SK-N-SH treated with all-trans-retinoic acid at 6 μM for 48 hours (cell line): ENCODE results near the gene SPAM1.

Experiments used
- ARNTL ChIP-seq: fragments of 450-650 bp; formaldehyde crosslinking; IDR thresholded peaks from 2 replicates; pipeline ENCODE4 v1.5.0; 2020; ENCODE audit warnings: low read depth, mild to moderate bottlenecking, moderate library complexity, borderline replicate concordance
- CSDC2 ChIP-seq: fragments of 250-450 bp; sonication (Bioruptor Pico); IDR thresholded peaks from 2 replicates; pipeline ENCODE4 v1.5.0; 2020; ENCODE audit warnings: mild to moderate bottlenecking, moderate library complexity
- RARB ChIP-seq: fragments of 250-450 bp; sonication (Bioruptor Pico); IDR thresholded peaks from 2 replicates; pipeline ENCODE4 v1.8.0; 2021; ENCODE audit warnings: mild to moderate bottlenecking, moderate library complexity
- SNAI2 ChIP-seq: fragments of 250-450 bp; sonication (Bioruptor Pico); IDR thresholded peaks from 2 replicates; pipeline ENCODE4 v1.5.0; 2020; ENCODE audit warnings: mild to moderate bottlenecking, moderate library complexity
- ZFP3 ChIP-seq: fragments of 250-450 bp; sonication (Bioruptor Pico); IDR thresholded peaks from 2 replicates; pipeline ENCODE4 v1.5.0; 2020; ENCODE audit warnings: mild to moderate bottlenecking, moderate library complexity
- ZFP30 ChIP-seq: fragments of 450-650 bp; formaldehyde crosslinking; IDR thresholded peaks from 2 replicates; pipeline ENCODE4 v1.5.0; 2022; ENCODE audit warnings: mild to moderate bottlenecking, moderate library complexity
- TF ChIP-seq, protein P1 (sequence below): fragments of 250-450 bp; sonication (Bioruptor Pico); IDR thresholded peaks from 2 replicates; pipeline ENCODE4 v1.8.0; 2020; ENCODE audit warnings: mild to moderate bottlenecking, moderate library complexity, borderline replicate concordance

DNA sequence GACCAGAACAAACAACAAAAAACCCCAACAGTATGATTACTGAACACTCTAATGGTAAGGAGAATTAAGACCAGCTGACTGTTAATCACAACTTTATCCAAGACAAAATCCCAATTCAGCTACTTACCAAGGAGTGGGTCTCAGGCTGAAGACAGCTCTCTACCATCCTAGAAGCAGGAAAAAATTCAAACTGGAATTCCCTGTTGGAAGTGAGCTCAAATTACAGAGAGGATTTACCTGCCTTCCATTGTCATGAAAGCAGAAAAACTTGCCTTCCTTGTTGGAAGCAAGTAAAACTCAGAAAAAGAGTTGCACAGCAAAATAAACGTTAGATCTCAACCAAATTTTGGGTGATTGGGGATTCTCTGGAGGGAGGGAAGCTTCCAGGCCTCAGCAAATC is 20.9 kb downstream of the SPAM1 start:
- TF ChIP-seq RARB (CRISPR knock-in tag) (no peak), ZFP30 (CRISPR knock-in tag) (no peak), ARNTL (CRISPR knock-in tag) (no peak), SNAI2 (CRISPR knock-in tag) (no peak), CSDC2 (CRISPR knock-in tag) (no peak), ZFP3 (no peak)
- TF ChIP-seq, protein P1, sequence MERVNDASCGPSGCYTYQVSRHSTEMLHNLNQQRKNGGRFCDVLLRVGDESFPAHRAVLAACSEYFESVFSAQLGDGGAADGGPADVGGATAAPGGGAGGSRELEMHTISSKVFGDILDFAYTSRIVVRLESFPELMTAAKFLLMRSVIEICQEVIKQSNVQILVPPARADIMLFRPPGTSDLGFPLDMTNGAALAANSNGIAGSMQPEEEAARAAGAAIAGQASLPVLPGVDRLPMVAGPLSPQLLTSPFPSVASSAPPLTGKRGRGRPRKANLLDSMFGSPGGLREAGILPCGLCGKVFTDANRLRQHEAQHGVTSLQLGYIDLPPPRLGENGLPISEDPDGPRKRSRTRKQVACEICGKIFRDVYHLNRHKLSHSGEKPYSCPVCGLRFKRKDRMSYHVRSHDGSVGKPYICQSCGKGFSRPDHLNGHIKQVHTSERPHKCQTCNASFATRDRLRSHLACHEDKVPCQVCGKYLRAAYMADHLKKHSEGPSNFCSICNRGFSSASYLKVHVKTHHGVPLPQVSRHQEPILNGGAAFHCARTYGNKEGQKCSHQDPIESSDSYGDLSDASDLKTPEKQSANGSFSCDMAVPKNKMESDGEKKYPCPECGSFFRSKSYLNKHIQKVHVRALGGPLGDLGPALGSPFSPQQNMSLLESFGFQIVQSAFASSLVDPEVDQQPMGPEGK (CRISPR knock-in tag): no peak
